HG02610 (cell line): ENCODE data around the gene SNRPA1.
"Not testable (repeated sequence)": the region's sequence is repeated elsewhere in the genome, so short reads cannot be mapped to it uniquely, and the experiment has no call there.

Experiments used
- ATAC-seq: cut with Tn5 transposase; IDR thresholded peaks from one replicate; pipeline ENCODE4 v1.9.1; 2021; ENCODE audit warnings: mild to moderate bottlenecking, moderate library complexity; ENCODE audit not compliant: unreplicated experiment

The SNRPA1 gene

DNA sequence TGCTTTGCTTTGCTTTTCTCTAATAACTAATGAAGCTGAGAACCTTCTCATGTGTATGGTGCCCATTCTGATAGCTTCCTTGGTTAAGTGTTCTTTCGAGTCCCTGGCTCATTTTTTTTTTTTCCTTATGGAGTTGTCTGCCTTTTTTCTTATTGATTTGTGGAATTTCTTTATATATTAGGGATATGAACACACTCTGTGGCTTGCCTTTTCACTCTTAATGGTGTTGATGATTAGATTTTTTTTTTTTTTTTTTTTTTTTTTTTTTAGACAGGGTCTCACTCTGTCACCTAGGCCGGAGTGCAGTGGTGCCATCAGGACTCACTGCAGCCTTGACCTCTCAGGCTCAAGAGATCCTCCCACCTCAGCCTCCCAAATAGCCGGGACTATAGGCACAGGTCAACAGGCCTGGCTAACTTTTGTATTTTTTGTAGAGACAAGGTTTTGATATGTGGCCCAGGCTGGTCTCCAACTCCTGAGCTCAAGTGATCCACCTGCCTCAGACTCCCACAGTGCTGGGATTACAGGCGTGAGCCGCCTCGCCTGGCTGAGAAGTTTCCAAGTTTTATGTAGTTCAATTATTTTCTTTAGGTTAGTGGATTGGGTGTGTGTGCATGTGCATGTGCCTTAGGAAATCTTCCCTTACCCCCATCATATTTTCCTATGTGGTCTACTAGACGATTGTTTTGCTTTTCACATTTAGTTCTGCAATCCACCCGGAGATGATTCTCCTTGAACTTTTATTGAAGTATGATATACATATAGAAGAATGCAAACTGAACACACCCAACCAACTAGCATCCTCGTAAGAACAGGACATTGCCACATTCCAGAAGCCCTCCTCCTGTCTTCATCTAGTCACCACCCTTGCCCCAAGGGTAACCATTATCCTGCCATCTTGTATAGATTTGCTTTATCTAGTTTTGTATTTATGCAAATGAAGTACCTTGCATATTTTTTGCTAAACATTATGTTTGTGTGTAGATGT lies 1.7 kb upstream of the SNRPA1 start:
- no peak for ATAC-seq

- no peak for ATAC-seq
These were observed 636 bp upstream of the SNRPA1 start for GRCh38 chr15:101295607-101296161.

DNA sequence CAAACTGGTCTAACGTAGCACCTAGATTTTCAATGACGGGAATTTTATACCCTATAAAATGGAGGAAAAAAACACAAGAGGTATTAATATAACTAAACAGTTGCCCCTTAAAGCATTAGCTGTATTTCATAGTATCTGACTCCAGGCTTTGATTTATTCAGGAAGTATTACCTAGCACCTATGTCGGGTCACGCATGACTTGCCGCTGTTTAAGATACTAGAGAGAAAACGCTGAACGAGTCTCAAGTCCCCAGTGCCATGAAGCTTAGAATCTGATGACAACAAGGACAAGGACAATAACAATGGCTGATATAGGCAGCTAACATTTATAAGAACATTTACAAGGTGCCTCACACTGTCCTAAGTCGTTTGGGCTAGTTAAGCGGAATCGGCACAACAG lies 1.9 kb downstream of the SNRPA1 start:
- ATAC-seq = no peak

- no peak for ATAC-seq
These were observed 6.0 kb downstream of the SNRPA1 start for GRCh38 chr15:101288905-101289513.

- ATAC-seq = not testable (repeated sequence)
These were observed 7.7 kb downstream of the SNRPA1 start for GRCh38 chr15:101287342-101287741.

DNA sequence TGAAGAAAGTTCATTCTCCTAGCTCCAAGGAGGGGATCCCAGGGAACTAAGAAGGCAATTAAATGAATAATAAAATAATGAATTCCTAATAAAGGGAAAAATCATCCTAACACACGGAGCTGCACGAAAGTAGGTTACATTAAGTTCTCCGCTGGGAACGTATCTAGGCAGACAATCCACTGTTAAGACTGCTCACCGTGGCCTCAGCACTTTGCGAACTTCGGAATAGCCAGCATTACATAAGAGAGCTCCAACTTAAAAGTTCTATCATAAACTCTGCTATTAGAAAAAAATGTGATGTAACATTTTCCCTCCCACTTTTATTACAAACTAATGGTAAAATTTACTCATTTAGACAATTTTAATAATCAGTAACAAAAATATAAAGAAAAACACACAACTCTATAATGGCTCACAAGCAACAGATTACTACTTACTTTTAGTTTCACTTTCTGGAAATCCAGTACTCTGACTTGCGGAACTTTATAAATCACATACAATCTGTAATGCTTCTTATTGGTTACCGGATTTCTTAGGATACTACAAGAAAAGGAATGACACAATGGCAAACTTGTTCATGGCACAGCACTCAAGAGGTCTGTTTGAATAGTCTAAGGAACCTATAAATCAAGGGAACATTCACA lies 8.5 kb downstream of the SNRPA1 start:
- ATAC-seq = no peak

GRCh38 chr15:101283931-101284330 lies 11.1 kb downstream of the SNRPA1 start:
- ATAC-seq = no peak

- ATAC-seq = no peak
These were observed 15.0 kb downstream of the SNRPA1 start for GRCh38 chr15:101280007-101280406.

DNA sequence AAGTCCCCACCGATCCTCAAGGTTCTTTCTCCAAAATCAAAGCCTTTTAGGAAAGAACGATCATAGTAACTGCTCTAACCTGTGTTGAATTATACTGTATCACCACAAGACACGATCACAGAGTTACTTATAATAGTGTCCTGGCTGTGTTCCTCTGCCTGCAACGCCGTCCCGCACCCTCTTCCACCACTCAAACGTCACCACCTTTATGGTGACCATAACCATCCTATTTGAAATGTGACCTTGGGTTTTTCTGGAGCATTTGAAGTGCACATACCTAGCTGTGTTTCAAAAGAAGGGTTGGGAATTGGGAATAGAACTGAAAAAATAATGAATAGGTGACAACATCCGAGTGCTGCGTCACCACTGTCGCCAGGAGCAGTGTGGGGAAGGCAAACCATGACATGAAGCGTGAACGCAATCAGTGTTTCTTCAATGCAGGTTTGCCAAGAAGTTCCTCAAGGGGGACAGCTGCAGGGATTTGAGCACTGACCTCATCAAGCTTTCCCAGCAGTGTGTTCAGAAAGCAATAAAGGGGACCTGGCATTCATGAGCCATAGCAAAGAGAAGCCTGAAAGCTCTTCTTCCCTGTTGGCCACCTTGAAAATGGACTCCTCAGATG lies 17.0 kb downstream of the SNRPA1 start:
- ATAC-seq = no peak

DNA sequence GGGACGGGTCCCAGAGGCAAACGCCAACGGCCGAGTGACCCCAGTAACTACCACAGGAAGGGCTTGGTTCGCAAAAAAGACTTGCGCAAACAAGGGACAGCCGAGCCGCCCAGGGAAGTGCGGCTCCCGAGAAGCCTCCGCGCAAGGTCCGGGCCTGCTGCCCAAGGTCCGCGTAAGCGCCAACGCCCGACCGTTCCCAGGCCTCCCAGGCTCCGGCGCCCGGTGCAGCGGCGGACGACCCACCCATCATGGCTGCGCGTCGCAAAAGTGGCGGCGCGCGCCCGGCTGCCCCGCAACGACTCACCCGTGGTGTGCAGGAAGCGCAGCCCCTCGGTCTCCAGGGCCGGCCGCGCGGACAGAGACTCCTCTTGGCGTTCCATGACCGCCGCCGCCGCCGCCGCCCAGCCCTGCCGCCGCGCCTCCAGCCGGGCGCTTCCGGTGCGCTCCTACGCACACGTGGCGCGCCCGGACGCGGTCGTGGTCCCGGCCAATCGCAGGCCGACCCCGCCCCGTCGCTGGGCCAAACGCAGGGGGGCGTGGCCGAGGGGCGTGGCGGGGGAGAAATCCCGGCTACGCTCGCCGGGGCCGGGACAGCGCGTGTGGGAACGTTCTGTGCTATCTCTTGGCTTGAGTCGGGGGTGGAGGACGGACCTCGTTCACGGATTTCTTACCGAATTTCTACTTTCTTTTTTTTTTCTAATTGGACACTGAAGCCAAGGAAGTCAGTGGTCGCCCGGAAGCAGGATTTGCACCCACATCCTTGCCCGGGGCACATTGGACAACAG lies 17.8 kb downstream of the SNRPA1 start, which contains the start of gene SELENOS:
TSS of gene SELENOS (minus strand) at position 448 of the 785 bp plus-strand sequence. CDS start at position 380, 68 bp downstream.
- ATAC-seq = peak; percentile 92

DNA sequence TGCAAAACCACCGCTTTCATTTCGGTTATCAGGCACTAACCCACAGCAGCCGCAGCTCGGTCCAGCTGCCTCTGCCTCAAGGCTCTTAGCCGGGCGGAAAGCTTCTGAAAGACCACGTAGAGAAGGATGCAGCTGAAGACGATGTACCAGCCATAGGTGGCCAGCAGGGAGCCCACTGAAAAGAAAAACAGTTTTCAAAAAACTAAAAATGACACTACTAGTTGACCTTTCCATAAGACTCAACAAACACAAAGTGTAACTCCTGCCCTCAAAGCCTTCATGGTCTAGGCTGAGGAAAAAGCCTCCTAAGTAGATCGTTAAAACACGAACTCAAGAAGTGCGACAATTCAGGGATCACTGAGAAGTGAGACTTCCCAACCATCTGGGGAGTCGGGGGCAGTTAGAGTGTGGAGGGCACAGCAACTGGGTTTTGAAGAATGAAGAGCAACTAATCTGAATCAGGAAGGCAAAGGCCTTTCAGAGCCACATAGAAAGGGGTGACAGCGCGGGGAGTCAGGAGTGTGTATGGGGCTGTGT lies 18.5 kb downstream of the SNRPA1 start:
- ATAC-seq = no peak

GRCh38 chr15:101275018-101275417 lies 20.0 kb downstream of the SNRPA1 start:
- peak; percentile 41 for ATAC-seq

DNA sequence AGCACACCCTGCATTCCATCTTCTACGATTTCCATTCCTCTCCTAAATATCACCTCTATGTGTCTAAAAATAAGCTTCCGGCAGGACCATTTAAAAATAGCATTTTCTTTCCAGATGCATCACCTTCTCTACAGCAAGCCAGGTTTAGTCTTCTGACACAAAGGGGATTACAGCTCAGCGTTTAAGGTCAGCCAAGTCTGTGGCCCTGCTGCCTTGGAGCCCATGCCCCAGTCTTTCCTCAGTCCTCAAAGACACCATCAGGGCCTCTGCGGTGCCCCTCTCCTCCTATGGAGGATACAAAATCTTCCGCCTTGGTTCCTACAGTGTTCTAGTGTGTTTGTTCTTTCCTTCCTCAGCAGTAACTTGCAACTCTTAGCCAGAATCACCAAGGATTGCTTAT lies 21.5 kb downstream of the SNRPA1 start:
- ATAC-seq = no peak

DNA sequence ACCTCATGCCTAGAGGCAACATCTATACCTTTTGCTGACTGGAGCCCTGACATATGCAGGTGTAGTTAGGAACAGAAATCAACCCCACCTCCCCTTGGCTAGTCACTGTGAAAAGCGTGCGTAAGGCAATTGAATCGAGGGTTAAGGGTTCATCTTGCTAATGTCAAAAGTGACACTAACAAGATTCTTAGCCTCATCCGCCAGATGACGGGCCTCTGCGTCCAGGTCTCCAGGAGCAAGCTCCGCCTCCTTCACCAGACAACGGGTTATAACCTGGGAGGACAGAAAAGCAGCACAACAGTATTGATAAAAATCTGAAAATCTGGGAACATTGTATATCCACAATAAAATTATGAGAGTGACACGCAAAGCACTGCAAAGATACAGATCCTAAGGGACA lies 22.5 kb downstream of the SNRPA1 start:
- ATAC-seq = no peak

- ATAC-seq = no peak
These were observed 25.4 kb downstream of the SNRPA1 start for GRCh38 chr15:101269479-101270223.

GRCh38 chr15:101267320-101268104 lies 27.5 kb downstream of the SNRPA1 start:
- no peak for ATAC-seq

DNA sequence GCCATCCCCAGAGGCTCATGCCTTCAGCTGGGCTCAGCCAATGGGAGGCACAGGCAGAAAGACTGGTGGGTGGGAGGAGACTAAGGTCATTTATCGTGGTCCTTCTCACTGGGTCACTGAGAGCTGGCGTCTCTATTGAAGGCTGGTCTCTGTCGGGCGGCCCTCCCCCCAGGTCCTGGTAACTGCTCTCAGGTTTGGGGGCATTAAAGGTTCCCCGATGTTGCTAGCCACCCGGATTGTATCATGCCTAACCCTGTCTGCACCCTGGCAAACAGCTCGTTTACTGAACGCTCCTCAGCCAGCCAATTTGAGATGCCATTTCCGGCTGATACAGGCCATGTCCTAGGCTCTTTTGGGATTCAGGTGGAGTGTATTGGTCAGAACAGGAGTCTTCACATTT lies 28.3 kb downstream of the SNRPA1 start:
- no peak for ATAC-seq

DNA sequence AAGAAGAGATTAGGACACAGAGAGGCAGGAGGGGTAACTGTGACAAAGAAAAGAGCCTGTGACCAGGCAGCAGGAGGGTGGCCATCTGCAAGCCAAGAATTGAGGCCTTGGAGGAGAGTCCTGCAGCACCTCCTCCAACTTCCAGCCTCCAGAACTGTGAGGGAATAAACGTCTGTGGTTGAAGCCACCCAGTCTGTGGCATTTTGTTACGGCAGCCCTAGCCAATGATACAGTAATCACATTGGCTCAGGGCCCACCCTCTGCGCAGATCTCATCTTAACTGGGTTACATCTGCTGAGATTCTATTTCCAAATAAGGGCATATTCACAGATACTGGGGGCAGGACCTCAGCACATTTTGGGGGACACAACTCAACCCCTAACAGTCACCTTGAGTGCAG lies 29.0 kb downstream of the SNRPA1 start:
- no peak for ATAC-seq
